HG03139 (cell line): ENCODE data around the gene HPS1.
A peak's percentile ranks its signal among the peaks of the same experiment; 100 is the strongest.

ENCODE experiments used
- ATAC-seq: cut with Tn5 transposase; IDR thresholded peaks from one replicate; pipeline ENCODE4 v1.9.1; 2021; ENCODE audit not compliant: unreplicated experiment

Gene HPS1

GRCh38 chr10:98446661-98447221 is at the start of gene HPS1:
Gene HPS1 (minus strand): TSS chr10:98446935. CDS start chr10:98443240, 3,695 bp downstream.
- ATAC-seq: peak; percentile 83

GRCh38 chr10:98492763-98493162 is 46.0 kb upstream of the HPS1 start:
- no peak for ATAC-seq

- no peak for ATAC-seq
These were observed 43.1 kb upstream of the HPS1 start for GRCh38 chr10:98489561-98490481.

GRCh38 chr10:98488669-98489430 is 42.1 kb upstream of the HPS1 start:
- ATAC-seq: no peak

GRCh38 chr10:98487649-98488048 is 40.9 kb upstream of the HPS1 start:
- ATAC-seq: no peak

GRCh38 chr10:98486421-98486820 is 39.7 kb upstream of the HPS1 start:
- no peak for ATAC-seq

GRCh38 chr10:98485959-98486358 is 39.2 kb upstream of the HPS1 start:
- ATAC-seq: no peak

- ATAC-seq: no peak
These were observed 36.9 kb upstream of the HPS1 start for GRCh38 chr10:98483658-98484057.

- no peak for ATAC-seq
These were observed 35.4 kb upstream of the HPS1 start for GRCh38 chr10:98482096-98482495.

GRCh38 chr10:98481404-98481945 is 34.7 kb upstream of the HPS1 start:
- ATAC-seq: no peak

GRCh38 chr10:98478430-98479222 is 31.9 kb upstream of the HPS1 start:
- no peak for ATAC-seq

GRCh38 chr10:98477861-98478260 is 31.1 kb upstream of the HPS1 start:
- ATAC-seq: no peak

GRCh38 chr10:98474628-98475027 is 27.9 kb upstream of the HPS1 start:
- peak; percentile 55 for ATAC-seq

GRCh38 chr10:98472196-98472595 is 25.5 kb upstream of the HPS1 start:
- no peak for ATAC-seq

GRCh38 chr10:98470850-98471249 is 24.1 kb upstream of the HPS1 start:
- no peak for ATAC-seq

GRCh38 chr10:98469001-98469931 is 22.5 kb upstream of the HPS1 start:
- ATAC-seq: no peak

GRCh38 chr10:98467506-98468318 is 21.0 kb upstream of the HPS1 start:
- peak; percentile 90 for ATAC-seq

- no peak for ATAC-seq
These were observed 20.2 kb upstream of the HPS1 start for GRCh38 chr10:98466861-98467505.
